ENCODE data around the gene POGLUT3.

The POGLUT3 gene, protein sequence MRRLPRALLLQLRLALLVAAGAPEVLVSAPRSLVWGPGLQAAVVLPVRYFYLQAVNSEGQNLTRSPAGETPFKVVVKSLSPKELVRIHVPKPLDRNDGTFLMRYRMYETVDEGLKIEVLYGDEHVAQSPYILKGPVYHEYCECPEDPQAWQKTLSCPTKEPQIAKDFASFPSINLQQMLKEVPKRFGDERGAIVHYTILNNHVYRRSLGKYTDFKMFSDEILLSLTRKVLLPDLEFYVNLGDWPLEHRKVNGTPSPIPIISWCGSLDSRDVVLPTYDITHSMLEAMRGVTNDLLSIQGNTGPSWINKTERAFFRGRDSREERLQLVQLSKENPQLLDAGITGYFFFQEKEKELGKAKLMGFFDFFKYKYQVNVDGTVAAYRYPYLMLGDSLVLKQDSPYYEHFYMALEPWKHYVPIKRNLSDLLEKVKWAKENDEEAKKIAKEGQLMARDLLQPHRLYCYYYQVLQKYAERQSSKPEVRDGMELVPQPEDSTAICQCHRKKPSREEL

DNA sequence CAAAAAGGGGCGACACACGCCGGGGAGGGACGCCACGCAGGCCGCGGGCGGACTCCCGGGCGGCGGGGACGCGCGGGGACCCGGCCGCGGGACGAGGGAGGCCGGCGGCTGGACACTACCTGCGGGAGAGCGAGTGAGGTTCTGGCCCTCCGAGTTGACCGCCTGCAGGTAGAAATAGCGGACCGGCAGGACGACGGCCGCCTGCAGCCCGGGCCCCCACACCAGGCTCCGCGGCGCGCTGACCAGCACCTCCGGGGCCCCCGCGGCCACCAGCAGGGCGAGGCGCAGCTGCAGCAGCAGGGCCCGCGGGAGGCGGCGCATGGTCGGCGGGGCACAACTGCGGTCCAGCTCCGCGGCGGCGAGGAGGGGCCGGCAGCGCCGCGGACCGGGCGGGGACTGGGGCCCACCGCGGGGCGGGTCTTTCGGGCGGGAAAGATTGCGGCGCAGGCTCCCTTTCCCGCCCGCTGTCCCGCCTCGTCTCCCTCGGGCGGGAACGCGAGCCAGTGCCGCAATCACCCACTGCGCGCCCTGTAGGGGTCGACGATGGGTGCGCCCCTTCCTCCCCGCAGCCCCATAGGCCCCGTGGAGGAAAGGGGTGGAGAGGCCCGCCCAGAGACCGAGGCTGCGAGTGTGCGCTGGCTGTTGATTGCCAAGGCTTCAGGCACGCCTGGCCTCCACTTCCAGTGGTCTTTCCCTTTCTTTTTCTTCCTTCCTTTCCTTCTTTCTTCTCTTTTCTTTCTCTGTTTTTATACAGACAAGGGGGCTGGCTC lies at the start of gene POGLUT3:
Gene POGLUT3 (minus strand): TSS at position 339 of the 770 bp plus-strand sequence. CDS start 18 bp downstream, at position 321.
- Mint-ChIP-seq H3K4me1 (peaks cover 35% of the 10 kb centered on the region), H3K9me3 (no peaks in the 10 kb centered on the region), H3K27ac (peak within 1 kb of the TSS; percentile 98 to 100), H3K4me3 (peak within 1 kb of the TSS; percentile 96 to 97), H3K27me3 (no peaks in the 10 kb centered on the region)
- DNase-seq (peak; percentile 56 to 62), ATAC-seq (peak; percentile 79)

DNA sequence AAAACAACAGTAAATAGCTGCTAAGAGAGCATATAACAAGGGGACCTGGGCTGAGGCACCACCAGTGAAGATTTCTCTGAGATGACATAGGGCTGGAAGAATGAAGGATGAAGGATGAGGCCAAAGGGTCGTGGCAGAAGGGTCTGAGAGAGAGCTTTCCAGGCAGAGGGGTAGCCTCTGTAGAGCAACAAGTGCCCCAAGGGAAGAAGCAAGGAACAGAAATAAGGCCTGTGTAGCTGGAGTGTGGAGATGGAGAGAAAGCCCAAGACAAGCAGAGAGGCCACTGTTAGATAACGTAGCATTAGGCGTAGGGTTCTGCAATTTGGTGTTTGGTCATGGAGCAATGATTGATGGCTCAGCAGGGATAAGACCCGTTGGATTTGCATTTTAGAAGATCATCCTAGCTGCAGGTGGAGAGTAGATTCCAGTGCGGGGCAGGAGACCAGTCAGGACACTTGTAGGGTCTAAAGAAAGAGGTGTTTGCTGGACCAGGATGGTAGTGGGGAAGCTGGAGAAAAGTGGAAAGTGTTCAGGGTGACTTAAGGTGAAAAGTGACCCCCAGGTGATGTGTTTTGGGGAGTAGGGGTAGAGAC lies 47.8 kb upstream of the POGLUT3 start:
- Mint-ChIP-seq H3K4me1 (no peaks in the 10 kb centered on the region), H3K4me3 (no peak overlapping the region), H3K27me3 (no peaks in the 10 kb centered on the region), H3K9me3 (no peaks in the 10 kb centered on the region), H3K27ac (no peak overlapping the region)
- ATAC-seq (no peak), DNase-seq (no peak)

DNA sequence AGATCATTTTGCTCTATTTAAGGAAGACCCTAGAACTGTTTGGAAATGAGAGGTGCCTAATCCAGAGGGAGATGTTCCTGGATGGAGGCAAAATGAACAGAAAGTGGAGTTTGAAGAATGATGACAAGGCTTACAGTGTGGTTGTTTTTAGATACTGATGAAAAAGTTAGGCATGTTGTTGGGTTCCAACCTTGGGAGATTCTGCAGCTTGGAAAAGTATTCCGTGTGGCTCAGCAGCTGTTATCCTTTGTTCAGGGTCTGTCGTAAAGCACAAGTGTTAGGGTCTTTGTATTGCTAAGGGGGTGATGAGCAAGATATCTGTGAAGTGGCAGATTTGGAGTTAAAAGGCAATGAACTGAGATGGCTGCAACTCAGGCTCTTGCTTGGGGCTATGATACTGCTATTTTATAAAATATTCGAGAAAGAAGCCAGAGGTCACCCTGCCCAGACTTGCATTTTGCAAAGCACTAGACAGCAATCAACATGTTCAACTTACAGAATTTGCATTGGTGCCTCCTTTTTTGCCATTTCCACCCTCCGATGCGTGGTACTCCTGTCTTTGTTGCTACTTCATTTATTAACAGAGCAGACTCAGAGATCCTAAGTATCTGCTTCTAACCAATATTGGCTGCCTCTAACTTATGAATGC lies 45.3 kb upstream of the POGLUT3 start:
- no peak for ATAC-seq
- H3K27me3 Mint-ChIP-seq: no peaks in the 10 kb centered on the region
- H3K9me3 Mint-ChIP-seq: no peaks in the 10 kb centered on the region
- peaks cover 2% of the 10 kb centered on the region for H3K4me1 Mint-ChIP-seq
- DNase-seq: no peak
- no peak overlapping the region for H3K4me3 Mint-ChIP-seq
- H3K27ac Mint-ChIP-seq: no peak overlapping the region

DNA sequence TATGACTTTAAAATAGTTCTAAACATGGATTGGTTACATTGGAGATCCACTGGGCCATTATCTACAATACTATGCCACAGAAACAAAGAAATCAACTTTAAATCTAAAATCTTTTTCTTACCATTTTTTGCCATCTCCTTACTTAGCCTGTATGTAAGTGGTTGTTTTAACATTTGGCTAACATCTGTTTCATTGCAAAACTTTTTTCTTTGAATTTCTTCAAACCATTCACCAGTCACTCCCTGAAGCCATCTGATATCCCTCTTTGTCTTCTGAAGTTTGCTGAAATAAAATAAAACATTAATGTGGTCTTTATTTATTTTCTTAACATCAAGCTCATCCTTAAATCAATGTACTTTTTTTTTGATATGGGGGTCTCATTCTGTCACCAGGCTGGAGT lies 43.3 kb upstream of the POGLUT3 start:
- ATAC-seq (no peak), DNase-seq (no peak)
- Mint-ChIP-seq H3K4me3 (no peak overlapping the region), H3K27ac (no peak overlapping the region), H3K4me1 (peaks cover 11% of the 10 kb centered on the region), H3K9me3 (no peaks in the 10 kb centered on the region), H3K27me3 (no peaks in the 10 kb centered on the region)

DNA sequence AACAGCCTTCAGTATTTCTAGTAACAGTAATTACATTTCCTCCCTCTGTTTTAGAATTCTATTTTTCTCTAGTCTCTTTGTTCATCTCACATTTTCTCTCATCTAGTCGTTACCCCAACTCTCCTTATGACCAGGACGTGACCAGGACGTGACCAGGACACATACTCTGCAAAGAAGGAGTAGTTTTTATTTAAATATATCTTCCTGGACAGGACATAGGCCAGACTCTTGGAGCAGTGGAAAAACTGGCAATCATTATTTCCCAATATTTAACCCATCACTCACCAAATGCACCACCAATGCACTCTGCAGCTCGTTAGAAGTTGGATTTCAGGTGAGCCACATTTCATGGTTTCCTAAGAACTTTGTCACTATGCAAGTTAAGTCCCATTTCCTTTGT lies 40.3 kb upstream of the POGLUT3 start:
- DNase-seq: no peak
- H3K9me3 Mint-ChIP-seq: no peaks in the 10 kb centered on the region
- peaks cover 11% of the 10 kb centered on the region for H3K4me1 Mint-ChIP-seq
- ATAC-seq: no peak
- no peak overlapping the region for H3K4me3 Mint-ChIP-seq
- H3K27me3 Mint-ChIP-seq: no peaks in the 10 kb centered on the region
- no peak overlapping the region for H3K27ac Mint-ChIP-seq

DNA sequence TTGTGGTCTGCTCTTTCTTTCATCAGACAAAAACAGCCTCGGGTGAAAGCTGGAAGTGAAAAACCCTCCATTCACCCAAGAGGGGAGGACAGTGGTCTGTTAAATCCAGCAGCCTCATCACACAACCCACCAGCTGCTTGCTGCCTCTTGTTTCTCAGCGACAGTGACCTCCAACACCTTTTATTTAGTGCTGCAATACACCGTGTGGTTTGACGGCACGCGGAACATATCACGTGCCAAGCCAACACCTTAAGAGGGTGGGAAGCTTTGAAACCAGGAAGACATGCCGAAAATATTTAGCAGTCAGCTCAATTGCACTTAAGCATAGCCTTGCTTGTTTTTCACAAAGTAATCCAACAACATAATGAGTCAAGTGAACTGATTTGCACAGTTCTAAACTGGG lies 39.8 kb upstream of the POGLUT3 start:
- no peaks in the 10 kb centered on the region for H3K9me3 Mint-ChIP-seq
- no peaks in the 10 kb centered on the region for H3K27me3 Mint-ChIP-seq
- DNase-seq: no peak
- H3K4me1 Mint-ChIP-seq: peaks cover 11% of the 10 kb centered on the region
- H3K4me3 Mint-ChIP-seq: no peak overlapping the region
- peak overlapping the region in 1 of 2 donors; percentile 86 for H3K27ac Mint-ChIP-seq
- ATAC-seq: no peak

DNA sequence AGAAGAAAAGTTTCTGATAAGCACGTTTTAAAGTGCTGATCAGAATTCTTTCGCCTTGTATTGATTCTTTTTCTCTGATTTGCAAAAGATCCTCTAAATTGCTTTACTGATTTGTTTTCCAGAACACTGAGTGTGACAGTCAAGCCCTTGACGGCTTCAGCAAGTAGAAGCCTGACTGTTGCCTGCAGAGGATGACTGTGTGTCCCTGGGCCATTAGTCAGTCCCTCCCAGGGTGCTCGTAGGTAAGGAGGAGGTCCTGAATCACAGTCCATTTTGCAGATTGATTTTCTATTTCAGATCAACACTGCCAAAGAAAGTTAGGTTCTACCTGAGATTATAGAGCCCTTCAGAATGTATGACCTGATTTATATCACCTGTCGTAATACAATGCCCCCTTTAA lies 38.6 kb upstream of the POGLUT3 start:
- no peak overlapping the region for H3K4me3 Mint-ChIP-seq
- H3K9me3 Mint-ChIP-seq: no peaks in the 10 kb centered on the region
- no peak for ATAC-seq
- DNase-seq: no peak
- H3K27ac Mint-ChIP-seq: no peak overlapping the region
- H3K4me1 Mint-ChIP-seq: peaks cover 11% of the 10 kb centered on the region
- H3K27me3 Mint-ChIP-seq: no peaks in the 10 kb centered on the region

DNA sequence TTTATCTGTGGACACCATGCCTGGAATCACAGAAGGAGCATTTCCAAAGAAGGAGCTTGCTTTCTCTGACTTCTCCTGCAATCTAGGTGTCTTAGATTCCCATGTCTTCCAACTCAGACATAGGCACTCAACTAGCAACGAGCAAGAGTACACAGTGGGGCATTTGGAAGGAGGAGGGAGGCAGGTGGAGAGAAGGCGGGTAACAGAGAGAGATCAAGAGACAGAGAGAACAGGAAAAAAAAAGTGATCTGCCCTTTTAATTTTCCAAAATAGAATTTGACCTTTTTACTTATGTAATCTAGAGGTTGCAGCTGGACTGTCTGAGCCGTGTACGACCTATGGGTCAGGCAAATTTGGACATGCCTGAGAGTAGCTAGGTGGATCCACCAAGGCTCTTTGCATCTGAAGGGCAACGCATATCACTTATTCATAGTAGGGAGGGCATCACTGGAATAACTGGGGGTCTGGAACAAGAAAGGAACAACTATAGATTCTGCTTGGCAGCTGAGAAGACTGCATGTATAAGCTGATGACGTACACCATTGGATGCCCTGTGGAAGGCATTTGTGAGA lies 37.3 kb upstream of the POGLUT3 start:
- ATAC-seq: no peak
- no peaks in the 10 kb centered on the region for H3K9me3 Mint-ChIP-seq
- no peak for DNase-seq
- no peak overlapping the region for H3K27ac Mint-ChIP-seq
- H3K4me3 Mint-ChIP-seq: no peak overlapping the region
- H3K4me1 Mint-ChIP-seq: peaks cover 11% of the 10 kb centered on the region
- no peaks in the 10 kb centered on the region for H3K27me3 Mint-ChIP-seq

DNA sequence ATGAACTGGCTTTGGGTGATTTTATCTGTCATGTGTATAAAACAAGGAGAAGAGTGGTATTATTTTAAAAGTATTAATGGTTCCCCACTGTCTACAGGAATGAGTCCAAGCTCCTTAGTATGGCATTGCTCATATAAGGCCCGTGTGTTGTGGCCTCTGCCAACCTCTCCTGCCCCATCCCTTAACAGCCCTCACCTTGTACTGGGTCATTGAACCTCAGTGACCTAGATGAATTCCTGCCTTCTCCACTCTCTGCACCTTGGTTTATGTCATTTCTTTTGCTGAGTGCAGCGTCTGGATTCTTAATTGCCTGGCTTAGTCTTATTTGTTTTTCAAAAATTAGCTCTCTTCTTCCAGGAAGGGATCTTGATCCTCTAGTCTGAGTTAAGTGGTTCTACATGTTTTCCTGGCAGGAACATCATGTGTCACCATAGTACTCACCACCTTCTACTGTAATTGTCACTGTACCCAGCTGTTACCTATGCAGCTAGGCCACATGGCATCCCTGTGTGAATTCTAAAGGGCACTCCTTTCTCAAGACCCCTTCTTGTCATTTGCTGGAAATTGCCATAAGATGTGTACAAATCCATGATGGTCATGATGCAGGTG lies 36.2 kb upstream of the POGLUT3 start:
- ATAC-seq (no peak), DNase-seq (no peak)
- H3K4me1 Mint-ChIP-seq: peaks cover 11% of the 10 kb centered on the region
- no peak overlapping the region for H3K27ac Mint-ChIP-seq
- no peaks in the 10 kb centered on the region for H3K9me3 Mint-ChIP-seq
- H3K4me3 Mint-ChIP-seq: no peak overlapping the region
- H3K27me3 Mint-ChIP-seq: no peaks in the 10 kb centered on the region

DNA sequence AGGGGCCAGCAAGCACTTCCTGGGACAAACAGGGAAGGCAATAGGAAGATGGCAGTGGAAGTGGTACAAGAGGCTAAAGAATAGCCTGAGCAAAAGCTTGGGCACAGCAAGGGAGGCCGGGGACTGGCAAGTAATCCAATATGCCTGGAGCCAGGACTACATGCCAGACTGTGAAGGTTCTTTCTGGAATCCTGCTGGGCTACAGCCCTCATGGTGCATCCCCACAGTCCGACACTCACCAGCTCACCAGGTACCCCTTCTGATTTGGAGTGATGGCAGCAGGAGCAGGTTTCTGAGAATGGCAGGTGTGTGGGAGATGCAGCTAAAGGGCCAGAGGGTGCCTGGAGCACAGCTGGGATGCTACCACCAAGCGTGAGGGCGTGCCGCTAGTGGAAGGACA lies 32.2 kb upstream of the POGLUT3 start:
- no peaks in the 10 kb centered on the region for H3K27me3 Mint-ChIP-seq
- no peaks in the 10 kb centered on the region for H3K9me3 Mint-ChIP-seq
- ATAC-seq: no peak
- no peak for DNase-seq
- H3K4me3 Mint-ChIP-seq: no peak overlapping the region
- H3K4me1 Mint-ChIP-seq: no peaks in the 10 kb centered on the region
- H3K27ac Mint-ChIP-seq: no peak overlapping the region

DNA sequence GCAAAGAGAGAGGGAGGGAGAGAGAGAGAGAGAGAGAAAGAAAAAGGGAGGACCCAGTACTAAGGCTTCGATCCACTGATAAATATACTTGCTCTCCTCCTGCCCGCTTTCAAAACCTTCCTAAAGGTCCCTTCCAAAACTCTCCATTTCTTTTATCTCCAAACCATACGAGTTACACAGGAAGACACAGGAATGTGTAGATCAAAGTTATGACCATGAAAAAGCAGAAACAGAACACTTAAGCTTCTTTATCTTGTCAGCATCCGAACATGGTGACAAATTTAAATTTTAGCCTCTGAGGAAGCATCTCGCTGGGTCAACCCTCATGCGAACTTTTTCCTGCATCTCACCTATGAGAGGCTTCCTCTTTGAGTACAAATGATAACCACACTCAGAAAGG lies 29.2 kb upstream of the POGLUT3 start:
- no peaks in the 10 kb centered on the region for H3K27me3 Mint-ChIP-seq
- no peak for DNase-seq
- no peaks in the 10 kb centered on the region for H3K9me3 Mint-ChIP-seq
- H3K4me1 Mint-ChIP-seq: no peaks in the 10 kb centered on the region
- H3K4me3 Mint-ChIP-seq: no peak overlapping the region
- peak overlapping the region in 1 of 2 donors; percentile 48 for H3K27ac Mint-ChIP-seq
- no peak for ATAC-seq

DNA sequence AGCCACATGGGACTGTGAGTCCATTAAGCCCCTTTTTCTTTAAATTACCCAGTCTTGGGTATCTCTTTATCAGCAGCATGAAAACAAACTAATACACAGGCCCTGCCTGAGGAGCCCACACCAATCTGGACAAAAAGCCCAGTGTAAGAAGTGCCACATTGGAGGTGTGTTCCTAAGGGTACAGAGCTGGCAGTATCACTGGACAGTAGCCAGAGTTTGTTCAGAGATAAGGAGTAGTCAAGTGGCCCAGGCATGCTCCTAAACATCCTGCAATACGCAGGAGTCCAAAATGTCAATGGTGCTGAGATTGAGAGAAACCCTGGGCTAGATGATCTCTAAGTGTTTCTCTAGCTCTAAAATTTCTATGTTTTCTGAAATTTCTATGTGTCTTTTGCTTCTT lies 27.0 kb upstream of the POGLUT3 start:
- H3K4me1 Mint-ChIP-seq: no peaks in the 10 kb centered on the region
- H3K27ac Mint-ChIP-seq: no peak overlapping the region
- no peak overlapping the region for H3K4me3 Mint-ChIP-seq

DNA sequence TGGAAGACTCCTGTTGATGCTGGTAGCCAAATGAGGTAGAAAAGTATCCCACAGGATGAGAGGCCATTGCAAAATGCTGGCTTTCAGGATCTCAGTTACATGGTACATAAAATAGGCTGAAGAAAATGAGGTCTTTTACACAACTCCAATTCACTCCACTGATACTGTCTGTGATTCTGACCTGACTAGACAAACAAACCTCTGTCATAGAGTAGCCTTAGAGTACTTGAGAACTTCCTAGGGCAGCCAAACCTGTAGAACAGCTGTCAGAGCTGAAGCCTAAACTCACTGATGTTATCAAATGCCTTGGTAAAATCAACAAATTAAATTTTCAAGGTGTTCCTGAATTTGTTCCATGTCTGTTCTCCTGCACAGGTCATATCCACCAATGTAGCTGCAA lies 26.2 kb upstream of the POGLUT3 start:
- no peak for DNase-seq
- H3K4me1 Mint-ChIP-seq: no peaks in the 10 kb centered on the region
- H3K9me3 Mint-ChIP-seq: no peaks in the 10 kb centered on the region
- no peak overlapping the region for H3K4me3 Mint-ChIP-seq
- no peak overlapping the region for H3K27ac Mint-ChIP-seq
- ATAC-seq: no peak
- no peaks in the 10 kb centered on the region for H3K27me3 Mint-ChIP-seq

More for the DNA sequence above, 27.0 kb upstream of the POGLUT3 start:
- no peaks in the 10 kb centered on the region for H3K27me3 Mint-ChIP-seq
- ATAC-seq: no peak
- no peaks in the 10 kb centered on the region for H3K9me3 Mint-ChIP-seq
- DNase-seq: no peak

DNA sequence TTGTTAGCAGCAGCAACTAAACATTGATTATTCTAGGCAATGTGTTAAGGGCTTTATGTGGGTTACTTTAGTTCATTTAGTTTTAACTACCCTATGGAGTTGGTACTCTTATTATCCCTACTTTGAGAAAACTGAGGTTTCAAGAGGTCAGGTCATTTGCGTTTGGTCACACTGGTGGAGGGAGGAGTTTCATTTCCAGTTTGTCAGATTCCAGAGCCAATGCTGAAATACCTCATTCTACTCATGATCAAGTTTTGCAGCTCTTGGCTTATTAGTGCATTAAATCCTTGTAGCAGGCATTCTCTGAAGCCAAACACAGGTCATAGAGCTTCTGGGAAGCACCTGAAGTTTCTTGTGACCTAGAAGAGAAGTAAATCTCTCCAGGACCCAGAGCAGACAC lies 24.1 kb upstream of the POGLUT3 start:
- no peak for DNase-seq
- no peaks in the 10 kb centered on the region for H3K4me1 Mint-ChIP-seq
- H3K27me3 Mint-ChIP-seq: no peaks in the 10 kb centered on the region
- no peak overlapping the region for H3K27ac Mint-ChIP-seq
- no peak for ATAC-seq
- no peaks in the 10 kb centered on the region for H3K9me3 Mint-ChIP-seq
- H3K4me3 Mint-ChIP-seq: no peak overlapping the region

DNA sequence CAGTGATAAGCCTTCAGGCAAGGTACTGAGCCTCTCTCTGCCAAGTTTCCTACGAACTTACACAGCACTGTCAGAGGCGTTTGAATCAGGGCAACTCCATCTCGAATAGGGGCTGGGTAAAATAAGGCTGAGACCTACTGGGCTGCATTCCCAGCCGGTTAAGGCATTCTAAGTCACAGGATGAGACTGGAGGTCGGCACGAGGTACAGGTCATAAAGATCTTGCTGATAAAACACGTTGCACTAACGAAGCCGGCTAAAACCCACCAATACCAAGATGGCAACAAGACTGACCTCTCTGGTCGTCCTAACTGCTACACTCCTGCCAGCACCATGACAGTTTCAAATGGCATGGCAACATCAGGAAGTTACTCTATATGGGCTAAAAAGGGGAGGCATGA lies 20.4 kb upstream of the POGLUT3 start:
- H3K9me3 Mint-ChIP-seq: no peaks in the 10 kb centered on the region
- H3K27ac Mint-ChIP-seq: no peak overlapping the region
- H3K4me3 Mint-ChIP-seq: no peak overlapping the region
- no peak for ATAC-seq
- no peaks in the 10 kb centered on the region for H3K4me1 Mint-ChIP-seq
- no peaks in the 10 kb centered on the region for H3K27me3 Mint-ChIP-seq
- no peak for DNase-seq

All from stimulated activated naive CD8-positive, alpha-beta T cell treated with anti-CD3 and anti-CD28 coated beads, Interleukin-15, amount 100 ng/mL, for 72 hours (primary cell).